ENCODE data around the gene PPARGC1A.

The PPARGC1A gene

GRCh38 chr4:23763559-23763958 is 126.3 kb downstream of the PPARGC1A start:
- no peak overlapping the region for H3K4me3 ChIP-seq (ENCODE audit: low read depth, low read length)
- CTCF ChIA-PET, result no interaction called here
- TF ChIP-seq, protein P1, sequence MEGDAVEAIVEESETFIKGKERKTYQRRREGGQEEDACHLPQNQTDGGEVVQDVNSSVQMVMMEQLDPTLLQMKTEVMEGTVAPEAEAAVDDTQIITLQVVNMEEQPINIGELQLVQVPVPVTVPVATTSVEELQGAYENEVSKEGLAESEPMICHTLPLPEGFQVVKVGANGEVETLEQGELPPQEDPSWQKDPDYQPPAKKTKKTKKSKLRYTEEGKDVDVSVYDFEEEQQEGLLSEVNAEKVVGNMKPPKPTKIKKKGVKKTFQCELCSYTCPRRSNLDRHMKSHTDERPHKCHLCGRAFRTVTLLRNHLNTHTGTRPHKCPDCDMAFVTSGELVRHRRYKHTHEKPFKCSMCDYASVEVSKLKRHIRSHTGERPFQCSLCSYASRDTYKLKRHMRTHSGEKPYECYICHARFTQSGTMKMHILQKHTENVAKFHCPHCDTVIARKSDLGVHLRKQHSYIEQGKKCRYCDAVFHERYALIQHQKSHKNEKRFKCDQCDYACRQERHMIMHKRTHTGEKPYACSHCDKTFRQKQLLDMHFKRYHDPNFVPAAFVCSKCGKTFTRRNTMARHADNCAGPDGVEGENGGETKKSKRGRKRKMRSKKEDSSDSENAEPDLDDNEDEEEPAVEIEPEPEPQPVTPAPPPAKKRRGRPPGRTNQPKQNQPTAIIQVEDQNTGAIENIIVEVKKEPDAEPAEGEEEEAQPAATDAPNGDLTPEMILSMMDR (IDR thresholded peaks at IDR 0.05; ENCODE audit: insufficient read depth, low read length, missing control alignments), result no peak
- no peak for DNase-seq (ENCODE audit: low read depth, low spot score)
- POLR2A ChIA-PET, result no interaction called here

DNA sequence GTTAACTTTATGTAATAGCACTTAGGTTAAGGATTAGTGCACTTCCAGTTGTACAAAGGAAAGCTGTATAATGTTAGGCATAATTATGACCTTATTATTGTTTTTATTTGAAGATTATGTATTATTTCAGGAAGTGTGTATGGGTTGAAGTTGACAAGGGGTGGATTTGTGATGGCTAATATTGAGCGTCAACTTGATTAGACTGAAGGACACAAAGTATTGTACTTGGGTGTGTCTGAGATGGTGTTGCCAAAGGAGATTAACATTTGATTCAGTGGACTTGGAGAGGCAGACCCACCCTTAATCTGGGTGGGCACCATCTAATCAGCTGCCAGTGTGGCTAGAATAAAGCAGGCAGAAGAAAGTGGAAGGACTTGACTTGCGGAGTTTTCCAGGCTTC is 127.3 kb downstream of the PPARGC1A start:
- POLR2A ChIA-PET, result no interaction called here
- CTCF ChIA-PET, result no interaction called here
- no peak for DNase-seq (ENCODE audit: low read depth, low spot score)
- TF ChIP-seq, protein P1 (IDR thresholded peaks at IDR 0.05; ENCODE audit: insufficient read depth, low read length, missing control alignments), result no peak
- no peak overlapping the region for H3K4me3 ChIP-seq (ENCODE audit: low read depth, low read length)

DNA sequence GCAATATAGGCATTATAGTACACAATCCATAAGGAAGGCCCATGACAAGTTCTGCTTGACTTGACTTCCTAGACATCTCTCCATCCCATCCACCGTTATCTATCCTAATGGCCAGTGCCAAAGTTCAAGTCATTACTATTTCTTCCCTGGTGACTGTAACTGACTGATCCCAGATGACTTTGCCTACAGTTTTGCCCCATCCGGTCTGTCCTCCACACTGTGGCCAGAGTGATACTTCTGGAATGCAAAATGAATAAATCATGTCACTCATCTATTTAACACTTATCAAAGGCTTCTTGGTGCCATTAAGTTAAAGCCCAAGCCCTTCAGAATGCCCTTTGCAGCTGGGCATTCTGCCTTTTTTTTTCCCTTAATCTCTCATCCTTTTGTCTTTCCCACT is 130.8 kb downstream of the PPARGC1A start:
- ChIA-PET POLR2A (no interaction called here), CTCF (interaction anchor here (1.2 kb wide), 1 partner anchor 27 kb away, joined by 3 read pairs; no protein-coding TSS in a partner anchor)
- H3K4me3 ChIP-seq (ENCODE audit: low read depth, low read length), result no peak overlapping the region
- TF ChIP-seq, protein P1 (IDR thresholded peaks at IDR 0.05; ENCODE audit: insufficient read depth, low read length, missing control alignments), result no peak
- no peak for DNase-seq (ENCODE audit: low read depth, low spot score)

DNA sequence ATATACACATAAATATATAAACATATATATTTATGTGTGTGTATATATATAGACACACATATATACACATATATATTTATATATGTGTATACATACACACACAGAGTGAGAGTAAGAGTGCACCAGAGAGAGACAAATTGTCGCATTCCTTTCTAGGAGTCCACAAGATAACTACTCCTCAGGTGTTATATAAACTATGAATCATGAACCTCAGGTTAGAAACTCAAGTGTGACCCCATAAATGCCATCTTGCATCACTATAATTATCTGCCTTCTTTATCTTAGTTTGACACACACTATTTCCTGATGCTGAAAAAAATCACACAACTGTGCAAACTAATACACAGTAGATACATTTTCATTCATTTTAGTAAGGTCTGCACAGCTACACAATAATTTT is 135.2 kb downstream of the PPARGC1A start:
- ChIA-PET POLR2A (no interaction called here), CTCF (no interaction called here)
- TF ChIP-seq, protein P1 (IDR thresholded peaks at IDR 0.05; ENCODE audit: insufficient read depth, low read length, missing control alignments), result no peak
- no peak for DNase-seq (ENCODE audit: low read depth, low spot score)
- no peak overlapping the region for H3K4me3 ChIP-seq (ENCODE audit: low read depth, low read length)

DNA sequence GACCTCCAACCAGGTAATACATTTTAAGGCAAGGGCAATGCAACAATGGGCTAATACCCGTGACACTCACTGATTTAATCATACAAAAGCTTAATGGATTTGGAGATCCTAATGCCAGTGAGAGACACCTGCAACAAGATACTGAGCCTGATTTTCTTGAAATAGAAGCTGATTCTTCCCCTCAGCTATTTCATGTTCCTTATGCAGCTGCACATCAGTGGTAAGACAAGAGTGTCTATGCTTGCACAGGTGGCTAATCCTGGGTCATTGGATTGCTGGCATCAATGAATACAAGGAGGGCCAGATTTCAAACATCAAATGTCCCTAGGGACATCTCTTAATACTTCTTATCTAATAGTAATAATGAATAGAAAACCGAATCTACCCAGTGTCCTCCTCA is 139.7 kb downstream of the PPARGC1A start:
- ChIA-PET POLR2A (no interaction called here), CTCF (no interaction called here)
- DNase-seq (ENCODE audit: low read depth, low spot score), result no peak
- no peak overlapping the region for H3K4me3 ChIP-seq (ENCODE audit: low read depth, low read length)
- TF ChIP-seq, protein P1 (IDR thresholded peaks at IDR 0.05; ENCODE audit: insufficient read depth, low read length, missing control alignments), result no peak

DNA sequence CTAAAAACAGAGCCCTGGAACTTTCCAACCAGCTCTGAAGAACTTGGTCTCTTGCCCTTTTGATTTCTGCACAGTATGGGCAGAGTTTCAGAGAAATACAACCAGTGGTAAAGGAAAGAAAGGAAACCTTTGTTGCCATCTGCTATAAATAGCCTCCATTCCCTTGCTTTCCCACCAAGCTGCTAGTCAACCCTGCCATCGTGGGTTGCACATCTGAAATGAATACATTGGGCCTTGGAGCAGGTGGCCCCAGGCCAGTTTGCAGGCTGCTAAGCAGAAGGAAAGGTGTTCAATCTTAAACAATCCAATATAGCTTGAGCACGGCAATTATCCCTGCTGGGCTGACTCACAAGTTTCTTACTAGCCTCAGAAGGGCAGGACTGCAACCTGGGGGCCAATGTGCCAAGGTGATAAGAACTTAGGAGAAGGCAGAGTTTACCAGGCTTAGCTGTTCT is 142.5 kb downstream of the PPARGC1A start:
- no peak for DNase-seq (ENCODE audit: low read depth, low spot score)
- CTCF ChIA-PET, result no interaction called here
- TF ChIP-seq, protein P1 (IDR thresholded peaks at IDR 0.05; ENCODE audit: insufficient read depth, low read length, missing control alignments), result no peak
- H3K4me3 ChIP-seq (ENCODE audit: low read depth, low read length), result no peak overlapping the region
- POLR2A ChIA-PET, result no interaction called here
